Measurements from ENCODE around the gene HYAL4.

- TF ChIP-seq CTCF (IDR thresholded peaks at IDR 0.05) = no peak
- TF ChIP-seq POLR2A (IDR thresholded peaks at IDR 0.05) = no peak
- no peak for TF ChIP-seq EP300 (IDR thresholded peaks at IDR 0.05)
These were observed 2.9 kb downstream of the HYAL4 start for GRCh38 chr7:123847868-123848267.
